Measurements from ENCODE around the gene C16orf96. TPM values are rescaled to one million over a fixed set of nuclear protein-coding genes. Genes with fewer than 3 reads are reported as not detected.
A peak's percentile ranks its signal among the peaks of the same experiment; 100 is the strongest.

The C16orf96 gene
- total and polyA plus RNA-seq, 2 of the 8 experiments (the other 6 are each of a cell fraction or from before 2014, with no cell fraction given), result 1.0 to 1.3 TPM

DNA sequence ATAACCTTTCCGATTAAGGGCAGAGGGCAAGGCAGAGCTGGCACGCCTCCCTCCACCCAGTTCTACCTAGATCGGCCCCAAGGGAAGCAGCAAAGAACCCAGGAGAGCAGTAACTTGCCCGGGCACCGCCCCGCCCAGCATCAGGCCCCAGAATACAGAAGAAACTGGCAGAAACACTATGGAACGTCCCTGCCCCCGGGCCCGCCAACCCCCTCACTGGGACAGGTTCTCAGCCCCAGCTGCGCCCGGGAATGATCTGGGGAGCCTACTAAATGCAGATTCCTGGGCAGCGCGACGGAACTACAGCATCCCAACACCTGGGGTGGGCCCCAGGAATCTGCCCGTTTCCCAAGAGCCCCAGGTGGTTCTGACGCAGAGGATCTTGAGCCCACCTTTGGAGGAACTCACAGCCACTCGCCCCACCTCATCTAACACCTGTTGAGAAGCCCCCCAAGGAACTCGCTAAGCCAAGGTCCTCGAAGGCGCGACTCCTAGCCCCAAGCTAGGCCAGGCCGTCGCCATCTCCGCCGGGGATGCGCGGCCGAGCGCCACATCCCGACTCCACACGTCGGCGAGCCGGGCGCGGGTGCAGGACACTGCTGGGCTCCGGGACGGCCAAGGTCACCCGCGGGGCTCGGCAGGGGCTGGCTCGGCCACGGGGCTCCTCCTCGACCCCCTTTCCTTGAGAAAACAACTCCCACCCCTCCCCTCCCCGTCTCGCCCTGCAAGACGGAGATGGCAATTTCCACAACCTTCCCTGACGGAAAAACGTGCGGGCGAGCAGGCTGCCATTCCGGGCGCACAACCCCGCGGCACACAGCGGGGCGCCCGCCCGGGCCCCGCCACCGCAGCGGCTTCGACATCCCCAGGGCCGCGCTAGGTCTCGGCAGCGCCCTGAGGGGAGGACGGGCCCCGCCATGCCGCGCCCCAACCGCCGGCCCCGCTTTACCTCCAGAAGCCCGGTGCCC, 18.5 kb upstream of the C16orf96 start (continued):
- TF ChIP-seq, protein P1, sequence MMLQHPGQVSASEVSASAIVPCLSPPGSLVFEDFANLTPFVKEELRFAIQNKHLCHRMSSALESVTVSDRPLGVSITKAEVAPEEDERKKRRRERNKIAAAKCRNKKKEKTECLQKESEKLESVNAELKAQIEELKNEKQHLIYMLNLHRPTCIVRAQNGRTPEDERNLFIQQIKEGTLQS (IDR thresholded peaks at IDR 0.05; ENCODE audit: insufficient read depth, low read depth, low read length), result peak; percentile 71; the same call in 1 of the 2 replicates
- peak; percentile 49 for TF ChIP-seq ASH2L (IDR thresholded peaks at IDR 0.05; ENCODE audit: low read length)
- no peak for TF ChIP-seq RXRA (IDR thresholded peaks at IDR 0.05; ENCODE audit: insufficient read depth, low read depth, low read length)
- no peak for TF ChIP-seq SUZ12 (IDR thresholded peaks at IDR 0.05; ENCODE audit: low read length)
- no peak for TF ChIP-seq TAF7 (optimal IDR thresholded peaks at IDR 0.05; ENCODE audit: borderline replicate concordance, low read depth, low read length)
- peak; percentile 60 for TF ChIP-seq KDM4A (IDR thresholded peaks at IDR 0.05; ENCODE audit: low read depth, low read length, severe bottlenecking)
- TF ChIP-seq SIRT6 (IDR thresholded peaks at IDR 0.05; ENCODE audit: low read length), result no peak
- peak in 1 of 2 experiments; percentile 20; a peak in 1 of 3 replicates for TF ChIP-seq POLR2A (IDR thresholded peaks at IDR 0.05; ENCODE audit: control extremely low read depth in 1 of 2, low read depth in 2 of 2, low read length in 2 of 2)
- TF ChIP-seq CBX5 (IDR thresholded peaks at IDR 0.05; ENCODE audit: low read depth, low read length), result no peak
- no peak for TF ChIP-seq SIN3A (conservative IDR thresholded peaks at IDR 0.05 in 1 of 2, IDR thresholded peaks at IDR 0.05 in 1 of 2; ENCODE audit: low read depth in 1 of 2, low read length in 2 of 2)
- peak; percentile 12; the same call in 1 of the 2 replicates for TF ChIP-seq YY1 (IDR thresholded peaks at IDR 0.05; ENCODE audit: low read depth, low read length)

Measured in H1 (cell line).